WTC11 (cell line): ENCODE results near the gene KRTAP26-1. TPM values are rescaled to one million over a fixed set of nuclear protein-coding genes. Genes with fewer than 3 reads are reported as not detected.

Experiments used
- ATAC-seq: fragments of 200-7000 bp; cut with Tn5 transposase; 2 replicates; pipeline ENCODE4 v1.10.0; 2021; ENCODE audit warnings: mild to moderate bottlenecking, moderate library complexity
- Bru-seq: library from RNA; stranded (reverse); fragments of 400-500 nt; gene quantifications from one replicate; lab custom pipeline; 2021; lab: Mats Ljungman, UMichigan
- CTCF ChIA-PET: fragments of 300-600 bp; sonication (Branson Sonifier 250); formaldehyde crosslinking; loops from one replicate; lab custom pipeline; 2021; ENCODE audit warnings: antibody characterized with exemption; lab: Charles Lee
- POLR2A ChIA-PET: fragments of 350-600 bp; sonication (Branson Sonifier 250); formaldehyde crosslinking; loops from one replicate; lab custom pipeline; 2021; ENCODE audit warnings: antibody characterized with exemption; lab: Charles Lee
- DNase-seq: peaks from one replicate; pipeline ENCODE4 v3.0.0; 2021; ENCODE audit warnings: low spot score
- H3K27ac Mint-ChIP-seq: 2 replicates; pipeline ENCODE4 v1.8.0; 2021; ENCODE audit warnings: mixed read lengths
- H3K27me3 Mint-ChIP-seq: 2 replicates; pipeline ENCODE4 v1.8.0; 2021; ENCODE audit warnings: low read depth, mild to moderate bottlenecking, moderate library complexity, mixed read lengths
- H3K36me3 Mint-ChIP-seq: 2 replicates; pipeline ENCODE4 v1.8.0; 2021; ENCODE audit warnings: mixed read lengths
- H3K4me1 Mint-ChIP-seq: 2 replicates; pipeline ENCODE4 v1.8.0; 2022; ENCODE audit warnings: mixed read lengths
- H3K4me3 Mint-ChIP-seq: 2 replicates; pipeline ENCODE4 v1.8.0; 2021; ENCODE audit warnings: mild to moderate bottlenecking, moderate library complexity, mixed read lengths
- H3K9me3 Mint-ChIP-seq: 2 replicates; pipeline ENCODE4 v1.8.0; 2021; ENCODE audit warnings: mixed read lengths
- CREB1 ChIP-seq: sonication (generic); formaldehyde crosslinking; IDR thresholded peaks from 2 replicates; pipeline ENCODE4 v1.8.0; 2023; ENCODE audit warnings: mild to moderate bottlenecking, missing genetic modification reagents
- IRF2 ChIP-seq: sonication (generic); formaldehyde crosslinking; IDR thresholded peaks from 2 replicates; pipeline ENCODE4 v1.8.0; 2022; ENCODE audit warnings: low read depth, missing genetic modification reagents, borderline replicate concordance
- MYBL2 ChIP-seq: sonication (generic); formaldehyde crosslinking; IDR thresholded peaks from 2 replicates; pipeline ENCODE4 v1.8.1; 2023; ENCODE audit warnings: mild to moderate bottlenecking, moderate library complexity, missing genetic modification reagents
- NR1H2 ChIP-seq: sonication (generic); formaldehyde crosslinking; IDR thresholded peaks from 2 replicates; pipeline ENCODE4 v1.9.0; 2021; ENCODE audit warnings: mild to moderate bottlenecking, moderate library complexity, missing genetic modification reagents
- NR3C1 ChIP-seq: sonication (generic); formaldehyde crosslinking; conservative IDR thresholded peaks from 2 replicates; pipeline ENCODE4 v1.8.1; 2023; ENCODE audit warnings: low read depth, mild to moderate bottlenecking, missing genetic modification reagents
- OVOL2 ChIP-seq: fragments of 250-450 bp; sonication (Bioruptor Pico); IDR thresholded peaks from 2 replicates; pipeline ENCODE4 v1.9.0; 2021; ENCODE audit warnings: mild to moderate bottlenecking, borderline replicate concordance
- PRRX2 ChIP-seq: fragments of 250-450 bp; sonication (Bioruptor Pico); IDR thresholded peaks from 2 replicates; pipeline ENCODE4 v1.8.0; 2021; ENCODE audit warnings: mild to moderate bottlenecking
- TEAD1 ChIP-seq: sonication (generic); formaldehyde crosslinking; IDR thresholded peaks from 2 replicates; pipeline ENCODE4 v1.8.0; 2022; ENCODE audit warnings: mild to moderate bottlenecking, missing genetic modification reagents
- ZNF671 ChIP-seq: fragments of 250-450 bp; sonication (Bioruptor Pico); IDR thresholded peaks from 2 replicates; pipeline ENCODE4 v1.8.0; 2021; ENCODE audit warnings: mild to moderate bottlenecking
- long read RNA-seq, 3 experiments: library from RNA in 1 of 3; library from capped mRNA in 1 of 3; library from polyadenylated mRNA in 1 of 3; unstranded in 2 of 3; stranded (forward) in 1 of 3; transcript quantifications; one replicate each; pipeline ENCODE4 v2.0.0, GENCODE V29; 2021
- total RNA-seq: library from RNA; stranded (reverse); gene quantifications from 3 replicates; pipeline ENCODE4 v1.2.3, GENCODE V29; 2021
- TF ChIP-seq, protein P1 (sequence below): sonication (generic); formaldehyde crosslinking; IDR thresholded peaks from 2 replicates; pipeline ENCODE4 v1.8.1; 2022; ENCODE audit warnings: low read depth, mild to moderate bottlenecking, moderate library complexity, missing genetic modification reagents, borderline replicate concordance
- TF ChIP-seq, protein P2 (sequence below): sonication (generic); formaldehyde crosslinking; conservative IDR thresholded peaks from 2 replicates; pipeline ENCODE4 v1.8.1; 2023; ENCODE audit warnings: mild to moderate bottlenecking, low read depth, missing genetic modification reagents, moderate library complexity
- TF ChIP-seq, protein P3 (sequence below): sonication (generic); formaldehyde crosslinking; IDR thresholded peaks from 2 replicates; pipeline ENCODE4 v1.8.1; 2022; ENCODE audit warnings: low read depth, missing genetic modification reagents, borderline replicate concordance
- TF ChIP-seq, protein P4 (sequence below): sonication (generic); formaldehyde crosslinking; IDR thresholded peaks from 2 replicates; pipeline ENCODE4 v1.8.1; 2022; ENCODE audit warnings: missing genetic modification reagents, borderline replicate concordance
- TF ChIP-seq, protein P5 (sequence below): fragments of 250-450 bp; sonication (Bioruptor Pico); IDR thresholded peaks from 2 replicates; pipeline ENCODE4 v1.9.0; 2021; ENCODE audit warnings: mild to moderate bottlenecking, borderline replicate concordance

Gene KRTAP26-1, protein sequence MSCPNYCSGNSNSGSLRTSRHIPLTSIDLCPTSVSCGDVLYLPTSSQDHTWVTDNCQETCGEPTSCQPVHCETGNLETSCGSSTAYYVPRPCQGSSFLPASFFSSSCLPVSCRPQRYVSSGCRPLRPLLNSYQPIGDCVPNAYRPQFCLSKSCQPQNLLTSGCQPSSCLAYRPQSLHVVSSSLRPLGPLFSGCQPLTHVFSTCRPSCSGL
- total RNA-seq (not detected in 3 replicates), Bru-seq, nascent RNA (not detected)
- long read RNA-seq, experiment 1 = 0 reads
- long read RNA-seq, experiment 2 = 0 reads
- long read RNA-seq, experiment 3 = 0 reads

DNA sequence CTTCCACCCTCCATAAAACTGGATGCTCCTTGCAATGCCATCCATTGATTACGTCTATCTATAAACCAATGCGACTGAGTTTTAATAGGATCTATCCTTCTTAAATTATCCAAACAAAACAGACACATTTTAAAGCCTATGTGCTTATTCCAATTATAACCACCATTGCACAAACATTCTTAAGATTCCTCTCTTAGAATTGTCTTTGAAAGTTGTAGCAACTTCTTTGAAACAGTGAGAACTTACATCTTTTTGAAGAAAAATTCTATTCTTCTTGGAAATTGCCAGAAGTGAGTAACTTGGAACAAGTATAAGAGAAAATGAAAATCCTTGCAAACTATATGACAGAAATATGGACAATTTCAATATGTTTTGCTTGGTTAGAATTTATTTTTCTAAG lies at the start of gene KRTAP26-1:
Gene KRTAP26-1 (minus strand): TSS at position 101 of the 400 bp plus-strand sequence. CDS start 280 bp downstream, outside the sequence.
- CTCF ChIA-PET = no interaction called here
- DNase-seq (no peak), ATAC-seq (no peak)
- H3K4me1 Mint-ChIP-seq = no peaks in the 10 kb centered on the region
- H3K36me3 Mint-ChIP-seq = no peaks in the 10 kb centered on the region
- H3K4me3 Mint-ChIP-seq = no peak within 1 kb of the TSS
- no peak for TF ChIP-seq OVOL2 (CRISPR knock-in tag)
- no peak for TF ChIP-seq TEAD1
- TF ChIP-seq, protein P1, sequence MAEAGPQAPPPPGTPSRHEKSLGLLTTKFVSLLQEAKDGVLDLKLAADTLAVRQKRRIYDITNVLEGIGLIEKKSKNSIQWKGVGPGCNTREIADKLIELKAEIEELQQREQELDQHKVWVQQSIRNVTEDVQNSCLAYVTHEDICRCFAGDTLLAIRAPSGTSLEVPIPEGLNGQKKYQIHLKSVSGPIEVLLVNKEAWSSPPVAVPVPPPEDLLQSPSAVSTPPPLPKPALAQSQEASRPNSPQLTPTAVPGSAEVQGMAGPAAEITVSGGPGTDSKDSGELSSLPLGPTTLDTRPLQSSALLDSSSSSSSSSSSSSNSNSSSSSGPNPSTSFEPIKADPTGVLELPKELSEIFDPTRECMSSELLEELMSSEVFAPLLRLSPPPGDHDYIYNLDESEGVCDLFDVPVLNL = no peak
- no peak for TF ChIP-seq PRRX2
- TF ChIP-seq, protein P2, sequence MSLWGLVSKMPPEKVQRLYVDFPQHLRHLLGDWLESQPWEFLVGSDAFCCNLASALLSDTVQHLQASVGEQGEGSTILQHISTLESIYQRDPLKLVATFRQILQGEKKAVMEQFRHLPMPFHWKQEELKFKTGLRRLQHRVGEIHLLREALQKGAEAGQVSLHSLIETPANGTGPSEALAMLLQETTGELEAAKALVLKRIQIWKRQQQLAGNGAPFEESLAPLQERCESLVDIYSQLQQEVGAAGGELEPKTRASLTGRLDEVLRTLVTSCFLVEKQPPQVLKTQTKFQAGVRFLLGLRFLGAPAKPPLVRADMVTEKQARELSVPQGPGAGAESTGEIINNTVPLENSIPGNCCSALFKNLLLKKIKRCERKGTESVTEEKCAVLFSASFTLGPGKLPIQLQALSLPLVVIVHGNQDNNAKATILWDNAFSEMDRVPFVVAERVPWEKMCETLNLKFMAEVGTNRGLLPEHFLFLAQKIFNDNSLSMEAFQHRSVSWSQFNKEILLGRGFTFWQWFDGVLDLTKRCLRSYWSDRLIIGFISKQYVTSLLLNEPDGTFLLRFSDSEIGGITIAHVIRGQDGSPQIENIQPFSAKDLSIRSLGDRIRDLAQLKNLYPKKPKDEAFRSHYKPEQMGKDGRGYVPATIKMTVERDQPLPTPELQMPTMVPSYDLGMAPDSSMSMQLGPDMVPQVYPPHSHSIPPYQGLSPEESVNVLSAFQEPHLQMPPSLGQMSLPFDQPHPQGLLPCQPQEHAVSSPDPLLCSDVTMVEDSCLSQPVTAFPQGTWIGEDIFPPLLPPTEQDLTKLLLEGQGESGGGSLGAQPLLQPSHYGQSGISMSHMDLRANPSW = no peak
- no peak for TF ChIP-seq IRF2 (CRISPR knock-in tag)
- no peak within 1 kb of the TSS for H3K27ac Mint-ChIP-seq
- no peaks in the 10 kb centered on the region for H3K27me3 Mint-ChIP-seq
- peaks cover 15% of the 10 kb centered on the region for H3K9me3 Mint-ChIP-seq
- POLR2A ChIA-PET = no interaction called here

DNA sequence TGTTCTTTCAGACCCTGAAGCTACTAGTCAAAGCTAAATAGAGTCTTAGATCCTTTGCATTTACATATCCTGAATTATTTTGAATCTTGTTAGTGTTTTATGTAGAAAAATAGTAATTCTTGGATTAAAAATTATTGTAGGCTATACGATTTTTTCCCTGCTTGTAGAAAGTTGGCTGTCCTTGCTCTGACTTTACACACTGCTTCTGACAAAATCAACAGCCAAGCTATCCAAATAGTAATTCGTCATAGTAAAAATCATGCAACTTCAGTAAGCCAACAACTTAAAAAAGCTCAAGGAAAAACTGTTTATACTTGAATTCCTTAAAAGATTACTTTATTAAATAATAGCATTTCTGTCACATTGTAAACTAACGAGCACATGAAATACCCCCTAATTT lies 35.8 kb upstream of the KRTAP26-1 start:
- H3K36me3 Mint-ChIP-seq = no peaks in the 10 kb centered on the region
- no peak for ATAC-seq
- CTCF ChIA-PET = interaction anchor here (0.6 to 1.0 kb wide), 3 partner anchors 22 to 108 kb away, joined by 3 to 4 read pairs (median 3); no protein-coding TSS in a partner anchor
- TF ChIP-seq NR3C1 (no peak), ZNF671 (CRISPR knock-in tag) (no peak), NR1H2 (CRISPR knock-in tag) (no peak), MYBL2 (CRISPR knock-in tag) (no peak), CREB1 (CRISPR knock-in tag) (no peak)
- TF ChIP-seq, protein P3, sequence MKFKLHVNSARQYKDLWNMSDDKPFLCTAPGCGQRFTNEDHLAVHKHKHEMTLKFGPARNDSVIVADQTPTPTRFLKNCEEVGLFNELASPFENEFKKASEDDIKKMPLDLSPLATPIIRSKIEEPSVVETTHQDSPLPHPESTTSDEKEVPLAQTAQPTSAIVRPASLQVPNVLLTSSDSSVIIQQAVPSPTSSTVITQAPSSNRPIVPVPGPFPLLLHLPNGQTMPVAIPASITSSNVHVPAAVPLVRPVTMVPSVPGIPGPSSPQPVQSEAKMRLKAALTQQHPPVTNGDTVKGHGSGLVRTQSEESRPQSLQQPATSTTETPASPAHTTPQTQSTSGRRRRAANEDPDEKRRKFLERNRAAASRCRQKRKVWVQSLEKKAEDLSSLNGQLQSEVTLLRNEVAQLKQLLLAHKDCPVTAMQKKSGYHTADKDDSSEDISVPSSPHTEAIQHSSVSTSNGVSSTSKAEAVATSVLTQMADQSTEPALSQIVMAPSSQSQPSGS = no peak
- TF ChIP-seq, protein P4, sequence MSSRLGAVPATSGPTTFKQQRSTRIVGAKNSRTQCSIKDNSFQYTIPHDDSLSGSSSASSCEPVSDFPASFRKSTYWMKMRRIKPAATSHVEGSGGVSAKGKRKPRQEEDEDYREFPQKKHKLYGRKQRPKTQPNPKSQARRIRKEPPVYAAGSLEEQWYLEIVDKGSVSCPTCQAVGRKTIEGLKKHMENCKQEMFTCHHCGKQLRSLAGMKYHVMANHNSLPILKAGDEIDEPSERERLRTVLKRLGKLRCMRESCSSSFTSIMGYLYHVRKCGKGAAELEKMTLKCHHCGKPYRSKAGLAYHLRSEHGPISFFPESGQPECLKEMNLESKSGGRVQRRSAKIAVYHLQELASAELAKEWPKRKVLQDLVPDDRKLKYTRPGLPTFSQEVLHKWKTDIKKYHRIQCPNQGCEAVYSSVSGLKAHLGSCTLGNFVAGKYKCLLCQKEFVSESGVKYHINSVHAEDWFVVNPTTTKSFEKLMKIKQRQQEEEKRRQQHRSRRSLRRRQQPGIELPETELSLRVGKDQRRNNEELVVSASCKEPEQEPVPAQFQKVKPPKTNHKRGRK (CRISPR knock-in tag) = no peak
- TF ChIP-seq, protein P5, sequence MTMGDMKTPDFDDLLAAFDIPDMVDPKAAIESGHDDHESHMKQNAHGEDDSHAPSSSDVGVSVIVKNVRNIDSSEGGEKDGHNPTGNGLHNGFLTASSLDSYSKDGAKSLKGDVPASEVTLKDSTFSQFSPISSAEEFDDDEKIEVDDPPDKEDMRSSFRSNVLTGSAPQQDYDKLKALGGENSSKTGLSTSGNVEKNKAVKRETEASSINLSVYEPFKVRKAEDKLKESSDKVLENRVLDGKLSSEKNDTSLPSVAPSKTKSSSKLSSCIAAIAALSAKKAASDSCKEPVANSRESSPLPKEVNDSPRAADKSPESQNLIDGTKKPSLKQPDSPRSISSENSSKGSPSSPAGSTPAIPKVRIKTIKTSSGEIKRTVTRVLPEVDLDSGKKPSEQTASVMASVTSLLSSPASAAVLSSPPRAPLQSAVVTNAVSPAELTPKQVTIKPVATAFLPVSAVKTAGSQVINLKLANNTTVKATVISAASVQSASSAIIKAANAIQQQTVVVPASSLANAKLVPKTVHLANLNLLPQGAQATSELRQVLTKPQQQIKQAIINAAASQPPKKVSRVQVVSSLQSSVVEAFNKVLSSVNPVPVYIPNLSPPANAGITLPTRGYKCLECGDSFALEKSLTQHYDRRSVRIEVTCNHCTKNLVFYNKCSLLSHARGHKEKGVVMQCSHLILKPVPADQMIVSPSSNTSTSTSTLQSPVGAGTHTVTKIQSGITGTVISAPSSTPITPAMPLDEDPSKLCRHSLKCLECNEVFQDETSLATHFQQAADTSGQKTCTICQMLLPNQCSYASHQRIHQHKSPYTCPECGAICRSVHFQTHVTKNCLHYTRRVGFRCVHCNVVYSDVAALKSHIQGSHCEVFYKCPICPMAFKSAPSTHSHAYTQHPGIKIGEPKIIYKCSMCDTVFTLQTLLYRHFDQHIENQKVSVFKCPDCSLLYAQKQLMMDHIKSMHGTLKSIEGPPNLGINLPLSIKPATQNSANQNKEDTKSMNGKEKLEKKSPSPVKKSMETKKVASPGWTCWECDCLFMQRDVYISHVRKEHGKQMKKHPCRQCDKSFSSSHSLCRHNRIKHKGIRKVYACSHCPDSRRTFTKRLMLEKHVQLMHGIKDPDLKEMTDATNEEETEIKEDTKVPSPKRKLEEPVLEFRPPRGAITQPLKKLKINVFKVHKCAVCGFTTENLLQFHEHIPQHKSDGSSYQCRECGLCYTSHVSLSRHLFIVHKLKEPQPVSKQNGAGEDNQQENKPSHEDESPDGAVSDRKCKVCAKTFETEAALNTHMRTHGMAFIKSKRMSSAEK (CRISPR knock-in tag) = no peak
- no peak overlapping the region for H3K4me3 Mint-ChIP-seq
- no peaks in the 10 kb centered on the region for H3K27me3 Mint-ChIP-seq
- H3K4me1 Mint-ChIP-seq = no peaks in the 10 kb centered on the region
- no peak for DNase-seq
- no peaks in the 10 kb centered on the region for H3K9me3 Mint-ChIP-seq
- H3K27ac Mint-ChIP-seq = no peak overlapping the region
- POLR2A ChIA-PET = no interaction called here
